CD4-positive, alpha-beta T cell (primary cell): ENCODE data around the gene RANGRF. TPM values are rescaled to one million over a fixed set of nuclear protein-coding genes. Genes with fewer than 3 reads are reported as not detected.

ENCODE experiments used
- ATAC-seq: fragments of 200-7000 bp; cut with Tn5 transposase; one replicate; pipeline ENCODE4 v1.10.0; 2022; ENCODE audit warnings: mild to moderate bottlenecking; ENCODE audit not compliant: poor library complexity
- CTCF ChIA-PET: fragments of 350-600 bp; sonication (Branson Sonifier 250); formaldehyde crosslinking; loops from one replicate; lab custom pipeline; 2021; ENCODE audit warnings: antibody characterized with exemption, inconsistent platforms; lab: Charles Lee
- POLR2A ChIA-PET: fragments of 350-600 bp; sonication (Branson Sonifier 250); formaldehyde crosslinking; loops from one replicate; lab custom pipeline; 2021; ENCODE audit warnings: antibody characterized with exemption, inconsistent platforms; lab: Charles Lee
- DNase-seq, 14 experiments: peaks; one replicate each; pipeline ENCODE4 v3.0.0-alpha.2; 2013 to 2020; ENCODE audit warnings: mixed read lengths in 2 of 14
- H3K27ac ChIP-seq, 2 donors: one replicate each; pipeline versions ENCODE4 v1.5.1 to v1.7.0; 2013; ENCODE audit warnings: low read length in 2 of 2, low read depth in 1 of 2, mild to moderate bottlenecking in 1 of 2
- H3K27me3 ChIP-seq, 2 experiments: 1 replicate in 1 of 2; 2 replicates in 1 of 2; pipeline versions ENCODE4 v1.6.1 to v1.7.0; 2013; ENCODE audit warnings: low read length in 2 of 2, control low read depth in 1 of 2, mild to moderate bottlenecking in 1 of 2, moderate library complexity in 1 of 2; ENCODE audit not compliant: insufficient read depth in 2 of 2, control insufficient read depth in 1 of 2
- H3K36me3 ChIP-seq: one replicate; pipeline ENCODE4 v1.6.1; 2013; ENCODE audit warnings: low read length, control low read depth; ENCODE audit not compliant: insufficient read depth
- H3K4me1 ChIP-seq: one replicate; pipeline ENCODE4 v1.6.1; 2013; ENCODE audit warnings: low read length, control low read depth; ENCODE audit not compliant: insufficient read depth
- H3K4me3 ChIP-seq: one replicate; pipeline ENCODE4 v1.5.1; 2013; ENCODE audit warnings: mild to moderate bottlenecking, low read length, moderate library complexity
- H3K9me3 ChIP-seq, 2 experiments: 1 replicate in 1 of 2; 2 replicates in 1 of 2; pipeline versions ENCODE4 v1.6.1 to v1.7.0; 2013; ENCODE audit warnings: low read length in 2 of 2, mild to moderate bottlenecking in 2 of 2, control low read depth in 1 of 2, moderate library complexity in 1 of 2; ENCODE audit not compliant: control insufficient read depth in 1 of 2, insufficient read depth in 1 of 2
- H3K27ac Mint-ChIP-seq: one replicate; pipeline ENCODE4 v1.8.0; 2020; ENCODE audit warnings: mixed read lengths
- H3K27me3 Mint-ChIP-seq: one replicate; pipeline ENCODE4 v1.8.0; 2021; ENCODE audit warnings: mixed read lengths
- H3K36me3 Mint-ChIP-seq: one replicate; pipeline ENCODE4 v1.8.0; 2021; ENCODE audit warnings: low read depth, mixed read lengths
- H3K4me1 Mint-ChIP-seq: one replicate; pipeline ENCODE4 v1.8.0; 2021; ENCODE audit warnings: low read depth, mixed read lengths
- H3K4me3 Mint-ChIP-seq: one replicate; pipeline ENCODE4 v1.8.0; 2020; ENCODE audit warnings: mild to moderate bottlenecking, mixed read lengths
- H3K9me3 Mint-ChIP-seq: one replicate; pipeline ENCODE4 v1.8.0; 2020; ENCODE audit warnings: mixed read lengths
- intact Hi-C, 2 experiments: fragments of 100-400 bp; cut with DNase I in 1 of 2; cut with micrococcal nuclease in 1 of 2; formaldehyde crosslinking; loops; one replicate each; pipeline versions ENCODE4 v1.15.1 to v1.9.0; 2023 to 2025; cut with DNase I, micrococcal nuclease
- total RNA-seq, 174 experiments: library from RNA in 2 of 174; stranded (reverse) in 2 of 174; gene quantifications; one replicate each; pipeline ENCODE4 v1.2.3 and lab custom pipeline; 2021 to 2026
- TF ChIP-seq, protein P1 (sequence below): fragments of 200-600 bp; IDR thresholded peaks from one replicate; pipeline ENCODE4 v1.8.0; 2022; ENCODE audit warnings: antibody characterized with exemption, mild to moderate bottlenecking

RANGRF gene
- total RNA-seq, 2 experiments from 2014 or later = 23.1 to 24.6 TPM

DNA sequence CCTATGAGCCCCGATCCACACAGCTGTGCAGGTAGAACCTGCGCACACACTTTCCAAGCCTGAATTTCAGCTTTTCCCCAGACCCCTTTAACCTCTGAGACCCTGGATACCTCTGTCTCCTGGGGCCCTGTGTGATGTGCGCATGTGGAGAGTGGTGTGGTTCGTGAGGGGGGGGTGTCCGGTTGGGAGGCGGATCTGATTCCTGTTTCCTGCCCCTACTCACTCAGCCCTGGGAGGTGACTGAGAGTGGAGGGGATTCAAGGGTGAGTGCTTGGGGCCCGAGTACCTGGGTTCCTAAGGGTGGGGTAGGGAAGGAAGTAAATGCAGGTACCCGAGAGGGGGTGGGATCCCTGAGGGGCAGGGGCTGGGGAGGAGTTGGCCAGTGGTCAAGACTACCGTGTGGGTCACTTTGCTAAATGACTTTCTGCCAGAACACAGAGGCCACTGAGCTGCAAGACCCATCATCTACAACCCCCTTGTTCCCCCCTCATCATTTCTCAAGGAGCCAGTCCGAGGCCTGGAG is 22.2 kb downstream of the RANGRF start:
- Histone ChIP-seq H3K27me3 (peaks cover 5 to 7% of the 10 kb centered on the region in 2 experiments), H3K9me3 (no peaks in the 10 kb centered on the region), H3K36me3 (no peaks in the 10 kb centered on the region), H3K4me3 (no peak overlapping the region), H3K4me1 (peaks cover 3% of the 10 kb centered on the region), H3K27ac (no peak overlapping the region)
- ATAC-seq (no peak), DNase-seq (no peak)
- no peak overlapping the region for H3K4me3 Mint-ChIP-seq
- no peak overlapping the region for H3K27ac Mint-ChIP-seq
- H3K36me3 Mint-ChIP-seq = no peaks in the 10 kb centered on the region
- intact Hi-C loops = no loop called here
- ChIA-PET POLR2A (no interaction called here), CTCF (no interaction called here)
- H3K4me1 Mint-ChIP-seq = no peaks in the 10 kb centered on the region
- TF ChIP-seq, protein P1, sequence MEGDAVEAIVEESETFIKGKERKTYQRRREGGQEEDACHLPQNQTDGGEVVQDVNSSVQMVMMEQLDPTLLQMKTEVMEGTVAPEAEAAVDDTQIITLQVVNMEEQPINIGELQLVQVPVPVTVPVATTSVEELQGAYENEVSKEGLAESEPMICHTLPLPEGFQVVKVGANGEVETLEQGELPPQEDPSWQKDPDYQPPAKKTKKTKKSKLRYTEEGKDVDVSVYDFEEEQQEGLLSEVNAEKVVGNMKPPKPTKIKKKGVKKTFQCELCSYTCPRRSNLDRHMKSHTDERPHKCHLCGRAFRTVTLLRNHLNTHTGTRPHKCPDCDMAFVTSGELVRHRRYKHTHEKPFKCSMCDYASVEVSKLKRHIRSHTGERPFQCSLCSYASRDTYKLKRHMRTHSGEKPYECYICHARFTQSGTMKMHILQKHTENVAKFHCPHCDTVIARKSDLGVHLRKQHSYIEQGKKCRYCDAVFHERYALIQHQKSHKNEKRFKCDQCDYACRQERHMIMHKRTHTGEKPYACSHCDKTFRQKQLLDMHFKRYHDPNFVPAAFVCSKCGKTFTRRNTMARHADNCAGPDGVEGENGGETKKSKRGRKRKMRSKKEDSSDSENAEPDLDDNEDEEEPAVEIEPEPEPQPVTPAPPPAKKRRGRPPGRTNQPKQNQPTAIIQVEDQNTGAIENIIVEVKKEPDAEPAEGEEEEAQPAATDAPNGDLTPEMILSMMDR = no peak
- H3K27me3 Mint-ChIP-seq = peaks cover 20% of the 10 kb centered on the region
- H3K9me3 Mint-ChIP-seq = no peaks in the 10 kb centered on the region

- no peak overlapping the region for H3K27ac ChIP-seq
- Mint-ChIP-seq H3K4me3 (no peak overlapping the region), H3K27ac (no peak overlapping the region), H3K27me3 (peaks cover 25% of the 10 kb centered on the region), H3K36me3 (no peaks in the 10 kb centered on the region), H3K9me3 (no peaks in the 10 kb centered on the region), H3K4me1 (no peaks in the 10 kb centered on the region)
- no peaks in the 10 kb centered on the region for H3K36me3 ChIP-seq
- TF ChIP-seq, protein P1 = no peak
- peaks cover 3% of the 10 kb centered on the region for H3K4me1 ChIP-seq
- POLR2A ChIA-PET = no interaction called here
- CTCF ChIA-PET = no interaction called here
- intact Hi-C loops = no loop called here
- ATAC-seq (no peak), DNase-seq (no peak)
- no peak overlapping the region for H3K4me3 ChIP-seq
- H3K27me3 ChIP-seq = peaks cover 5 to 7% of the 10 kb centered on the region in 2 experiments
- H3K9me3 ChIP-seq = no peaks in the 10 kb centered on the region
These were observed 22.8 kb downstream of the RANGRF start for GRCh38 chr17:8311131-8311790.

DNA sequence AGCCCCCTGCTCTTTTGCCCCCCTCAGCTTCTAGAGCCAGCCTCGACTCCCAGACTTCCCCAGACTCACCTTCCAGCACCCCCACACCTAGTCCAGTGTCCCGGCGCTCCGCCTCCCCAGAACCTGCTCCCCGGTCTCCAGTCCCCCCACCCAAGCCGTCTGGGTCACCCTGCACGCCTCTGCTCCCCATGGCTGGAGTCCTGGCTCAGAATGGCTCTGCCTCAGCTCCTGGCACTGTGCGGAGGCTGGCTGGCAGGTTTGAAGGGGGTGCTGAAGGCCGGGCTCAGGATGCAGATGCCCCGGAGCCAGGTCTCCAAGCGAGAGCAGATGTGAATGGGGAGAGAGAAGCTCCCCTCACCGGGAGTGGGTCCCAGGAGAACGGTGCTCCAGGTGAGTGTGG is 23.8 kb downstream of the RANGRF start:
- Histone ChIP-seq H3K4me3 (no peak overlapping the region), H3K36me3 (no peaks in the 10 kb centered on the region), H3K27ac (no peak overlapping the region), H3K27me3 (peaks cover 5 to 7% of the 10 kb centered on the region in 2 experiments), H3K9me3 (no peaks in the 10 kb centered on the region), H3K4me1 (peaks cover 3% of the 10 kb centered on the region)
- Mint-ChIP-seq H3K27ac (no peak overlapping the region), H3K27me3 (peaks cover 31% of the 10 kb centered on the region), H3K4me1 (no peaks in the 10 kb centered on the region), H3K9me3 (no peaks in the 10 kb centered on the region), H3K36me3 (no peaks in the 10 kb centered on the region), H3K4me3 (no peak overlapping the region)
- DNase-seq (no peak), ATAC-seq (no peak)
- TF ChIP-seq, protein P1 = no peak
- ChIA-PET CTCF (no interaction called here), POLR2A (no interaction called here)
- intact Hi-C loops = no loop called here
